Vagina (tissue), 2 donors: ENCODE results near the gene BATF. TPM values are rescaled to one million over a fixed set of nuclear protein-coding genes. Genes with fewer than 3 reads are reported as not detected.

ENCODE experiments used
- DNase-seq, 2 donors: peaks; one replicate each; pipeline ENCODE4 v3.0.0-alpha.2; 2017; ENCODE audit errors: extremely low spot score in 2 of 2
- H3K27ac ChIP-seq: fragments of 200-600 bp; sonication (generic); one replicate; pipeline ENCODE4 v1.5.1; 2019
- H3K27me3 ChIP-seq: fragments of 200-600 bp; sonication (generic); one replicate; pipeline ENCODE4 v1.5.1; 2019
- H3K36me3 ChIP-seq, 2 donors: fragments of 200-600 bp; sonication (generic); one replicate each; pipeline ENCODE4 v1.5.1; 2017 to 2019
- H3K4me1 ChIP-seq: fragments of 200-600 bp; sonication (generic); one replicate; pipeline ENCODE4 v1.5.1; 2019
- H3K4me3 ChIP-seq, 2 donors: fragments of 200-600 bp; sonication (generic); 1 replicate in 1 of 2; 2 replicates in 1 of 2; pipeline ENCODE4 v1.5.1; 2016 to 2019
- H3K9me3 ChIP-seq: fragments of 200-600 bp; sonication (generic); one replicate; pipeline ENCODE4 v1.5.1; 2019
- CTCF ChIP-seq, 3 experiments: fragments of 450-650 bp in 2 of 3; fragments of 200-600 bp in 1 of 3; sonication (generic) in 1 of 3; IDR thresholded peaks; one replicate each; pipeline ENCODE4 v1.5.1; 2017 to 2019; ENCODE audit warnings: antibody characterized with exemption in 3 of 3, mild to moderate bottlenecking in 2 of 3, moderate library complexity in 2 of 3
- POLR2A ChIP-seq, 2 donors: fragments of 450-650 bp; IDR thresholded peaks; one replicate each; pipeline ENCODE4 v1.6.1; 2017; ENCODE audit warnings: antibody characterized with exemption in 2 of 2, mild to moderate bottlenecking in 2 of 2, moderate library complexity in 2 of 2
- POLR2AphosphoS5 ChIP-seq, 2 donors: sonication (generic); formaldehyde crosslinking; IDR thresholded peaks; one replicate each; pipeline ENCODE4 v1.9.0; 2017; ENCODE audit warnings: antibody characterized with exemption in 2 of 2, mild to moderate bottlenecking in 2 of 2, low read depth in 1 of 2; ENCODE audit not compliant: insufficient read depth in 1 of 2
- intact Hi-C: fragments of 100-400 bp; cut with DNase I; formaldehyde crosslinking; loops from one replicate; pipeline ENCODE4 v1.15.1; 2023
- total RNA-seq: library from RNA; depleted of rRNA; stranded (reverse); fragments of >200 nt; gene quantifications from one replicate; pipeline ENCODE4 v1.2.3, GENCODE V29; 2016

Gene BATF
- total RNA-seq, 1 donor from 2014 or later: 12.0 TPM

GRCh38 chr14:75589931-75590330 lies 67.7 kb downstream of the BATF start:
- intact Hi-C loops: no loop called here
- TF ChIP-seq POLR2A (IDR thresholded peaks at IDR 0.05) (no peak), POLR2AphosphoS5 (IDR thresholded peaks at IDR 0.05; ENCODE audit: insufficient read depth in 1 of 2, low read depth in 1 of 2) (no peak), CTCF (IDR thresholded peaks at IDR 0.05) (no peak)

GRCh38 chr14:75591331-75591946 lies 69.2 kb downstream of the BATF start:
- Histone ChIP-seq H3K36me3 (no peaks in the 10 kb centered on the region), H3K4me3 (no peak overlapping the region), H3K27ac (no peak overlapping the region), H3K9me3 (no peaks in the 10 kb centered on the region), H3K27me3 (no peaks in the 10 kb centered on the region), H3K4me1 (no peaks in the 10 kb centered on the region)
- TF ChIP-seq POLR2AphosphoS5 (IDR thresholded peaks at IDR 0.05; ENCODE audit: insufficient read depth in 1 of 2, low read depth in 1 of 2): no peak
- no peak for TF ChIP-seq CTCF (IDR thresholded peaks at IDR 0.05)
- no peak for TF ChIP-seq POLR2A (IDR thresholded peaks at IDR 0.05)
- intact Hi-C loops: no loop called here
- no peak for DNase-seq

More at GRCh38 chr14:75589931-75590330, 67.7 kb downstream of the BATF start:
- DNase-seq: no peak
- Histone ChIP-seq H3K9me3 (no peaks in the 10 kb centered on the region), H3K27ac (no peak overlapping the region), H3K27me3 (no peaks in the 10 kb centered on the region), H3K4me3 (no peak overlapping the region), H3K36me3 (no peaks in the 10 kb centered on the region), H3K4me1 (no peaks in the 10 kb centered on the region)

GRCh38 chr14:75591987-75592575 lies 69.8 kb downstream of the BATF start:
- intact Hi-C loops: no loop called here
- DNase-seq: no peak

GRCh38 chr14:75595226-75595625 lies 73.0 kb downstream of the BATF start:
- intact Hi-C loops: no loop called here
- Histone ChIP-seq H3K4me3 (no peak overlapping the region), H3K27ac (no peak overlapping the region), H3K9me3 (no peaks in the 10 kb centered on the region), H3K27me3 (no peaks in the 10 kb centered on the region), H3K36me3 (no peaks in the 10 kb centered on the region), H3K4me1 (no peaks in the 10 kb centered on the region)
- TF ChIP-seq CTCF (IDR thresholded peaks at IDR 0.05) (no peak), POLR2AphosphoS5 (IDR thresholded peaks at IDR 0.05; ENCODE audit: insufficient read depth in 1 of 2, low read depth in 1 of 2) (no peak), POLR2A (IDR thresholded peaks at IDR 0.05) (no peak)
- no peak for DNase-seq

More at GRCh38 chr14:75591987-75592575, 69.8 kb downstream of the BATF start:
- Histone ChIP-seq H3K36me3 (no peaks in the 10 kb centered on the region), H3K4me3 (no peak overlapping the region), H3K27me3 (no peaks in the 10 kb centered on the region), H3K27ac (no peak overlapping the region), H3K9me3 (no peaks in the 10 kb centered on the region), H3K4me1 (no peaks in the 10 kb centered on the region)
- TF ChIP-seq POLR2A (IDR thresholded peaks at IDR 0.05): no peak
- no peak for TF ChIP-seq CTCF (IDR thresholded peaks at IDR 0.05)
- no peak for TF ChIP-seq POLR2AphosphoS5 (IDR thresholded peaks at IDR 0.05; ENCODE audit: insufficient read depth in 1 of 2, low read depth in 1 of 2)

Other genes starting within 250 kb of the BATF start
- gene FOS, start 243.6 kb upstream of the BATF start, total RNA-seq: 884 TPM
- 66.5 TPM for gene JDP2, start 94.4 kb upstream of the BATF start, total RNA-seq
- 3.7 TPM for gene FLVCR2, start 56.2 kb downstream of the BATF start, total RNA-seq
- 9.6 TPM for gene ERG28, start 138.4 kb downstream of the BATF start, total RNA-seq
- 43.0 TPM for gene TTLL5, start 138.8 kb downstream of the BATF start, total RNA-seq